Measurements from ENCODE around the gene PES1.
"Not testable (repeated sequence)": the region's sequence is repeated elsewhere in the genome, so short reads cannot be mapped to it uniquely, and the experiment has no call there.

PES1 gene

DNA sequence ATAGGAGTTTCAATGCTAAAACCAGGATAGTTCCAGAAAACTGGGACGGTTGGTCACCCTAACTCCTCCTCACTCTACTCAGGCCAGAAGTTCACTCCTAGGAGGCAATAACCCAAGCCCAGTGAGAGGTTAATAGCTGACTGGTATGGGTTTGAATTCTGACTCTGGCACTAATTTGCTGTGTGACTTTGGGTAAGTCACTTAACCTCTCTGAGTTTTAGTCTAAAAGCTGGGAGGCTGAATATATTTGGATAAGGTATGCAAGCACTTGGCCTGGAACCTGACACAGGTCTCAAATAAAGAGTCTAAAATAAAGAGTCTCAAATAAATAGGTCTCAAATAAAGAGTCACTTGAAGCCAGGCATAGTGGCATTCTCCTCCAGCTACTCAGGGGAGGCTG, 39.0 kb downstream of the PES1 start:
- H3K9ac ChIP-seq (ENCODE audit: low read length): no peak overlapping the region
- no peak overlapping the region for H3K4me3 ChIP-seq (ENCODE audit: insufficient read depth, low read length, poor library complexity, severe bottlenecking)
- H3K79me2 ChIP-seq (ENCODE audit: insufficient read depth, low read length): no peaks in the 10 kb centered on the region
- H2AFZ ChIP-seq (ENCODE audit: low read depth, low read length, severe bottlenecking): no peak overlapping the region
- H3K36me3 ChIP-seq (ENCODE audit: low read length): no peaks in the 10 kb centered on the region
- H3K27ac ChIP-seq (ENCODE audit: low read depth, low read length): no peak overlapping the region
- no peaks in the 10 kb centered on the region for H3K9me3 ChIP-seq (ENCODE audit: insufficient read depth, low read length)
- no peaks in the 10 kb centered on the region for H3K9me2 ChIP-seq (replicated peaks; ENCODE audit: insufficient read depth, low read length)
- H3K4me2 ChIP-seq (ENCODE audit: low read depth, low read length, poor library complexity, severe bottlenecking): no peak overlapping the region
- no peaks in the 10 kb centered on the region for H4K20me1 ChIP-seq (ENCODE audit: low read depth, low read length)
- TF ChIP-seq, protein P1, sequence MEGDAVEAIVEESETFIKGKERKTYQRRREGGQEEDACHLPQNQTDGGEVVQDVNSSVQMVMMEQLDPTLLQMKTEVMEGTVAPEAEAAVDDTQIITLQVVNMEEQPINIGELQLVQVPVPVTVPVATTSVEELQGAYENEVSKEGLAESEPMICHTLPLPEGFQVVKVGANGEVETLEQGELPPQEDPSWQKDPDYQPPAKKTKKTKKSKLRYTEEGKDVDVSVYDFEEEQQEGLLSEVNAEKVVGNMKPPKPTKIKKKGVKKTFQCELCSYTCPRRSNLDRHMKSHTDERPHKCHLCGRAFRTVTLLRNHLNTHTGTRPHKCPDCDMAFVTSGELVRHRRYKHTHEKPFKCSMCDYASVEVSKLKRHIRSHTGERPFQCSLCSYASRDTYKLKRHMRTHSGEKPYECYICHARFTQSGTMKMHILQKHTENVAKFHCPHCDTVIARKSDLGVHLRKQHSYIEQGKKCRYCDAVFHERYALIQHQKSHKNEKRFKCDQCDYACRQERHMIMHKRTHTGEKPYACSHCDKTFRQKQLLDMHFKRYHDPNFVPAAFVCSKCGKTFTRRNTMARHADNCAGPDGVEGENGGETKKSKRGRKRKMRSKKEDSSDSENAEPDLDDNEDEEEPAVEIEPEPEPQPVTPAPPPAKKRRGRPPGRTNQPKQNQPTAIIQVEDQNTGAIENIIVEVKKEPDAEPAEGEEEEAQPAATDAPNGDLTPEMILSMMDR (IDR thresholded peaks at IDR 0.05; ENCODE audit: insufficient read depth, low read length, poor library complexity, severe bottlenecking): no peak
- no peak for TF ChIP-seq EZH2phosphoT487 (conservative IDR thresholded peaks at IDR 0.05; ENCODE audit: low read length)
- no peaks in the 10 kb centered on the region for H3F3A ChIP-seq (ENCODE audit: insufficient read depth)
- no peaks in the 10 kb centered on the region for H3K27me3 ChIP-seq (ENCODE audit: low read length)

DNA sequence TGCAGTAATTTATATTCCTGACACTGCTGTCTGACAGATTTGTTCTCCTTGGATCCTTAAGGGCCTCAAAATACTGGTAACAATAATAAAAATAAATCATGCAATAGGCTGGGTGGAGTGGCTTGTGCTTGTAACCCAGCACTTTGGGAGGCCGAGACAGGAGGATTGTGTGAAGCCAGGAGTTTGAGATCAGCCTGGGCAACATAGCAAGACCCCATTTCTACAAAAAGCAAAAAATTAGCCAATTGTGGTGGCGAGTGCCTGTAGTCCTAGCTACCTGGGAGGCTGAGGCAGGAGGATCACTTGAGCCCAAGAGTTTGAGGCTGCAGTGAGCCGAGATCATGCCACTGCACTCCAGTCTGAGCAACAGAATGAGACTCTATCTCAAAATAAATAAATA, 39.9 kb downstream of the PES1 start:
- not testable (repeated sequence) for H3K36me3 ChIP-seq (ENCODE audit: low read length); H3K4me3 ChIP-seq (ENCODE audit: insufficient read depth, low read length, poor library complexity, severe bottlenecking); H2AFZ ChIP-seq (ENCODE audit: low read depth, low read length, severe bottlenecking); H3K79me2 ChIP-seq (ENCODE audit: insufficient read depth, low read length); H3K9me3 ChIP-seq (ENCODE audit: insufficient read depth, low read length); H3K27me3 ChIP-seq (ENCODE audit: low read length); H3K9me2 ChIP-seq (replicated peaks; ENCODE audit: insufficient read depth, low read length); H3K4me2 ChIP-seq (ENCODE audit: low read depth, low read length, poor library complexity, severe bottlenecking); H3K27ac ChIP-seq (ENCODE audit: low read depth, low read length); H3K9ac ChIP-seq (ENCODE audit: low read length); H4K20me1 ChIP-seq (ENCODE audit: low read depth, low read length); H3F3A ChIP-seq (ENCODE audit: insufficient read depth)

DNA sequence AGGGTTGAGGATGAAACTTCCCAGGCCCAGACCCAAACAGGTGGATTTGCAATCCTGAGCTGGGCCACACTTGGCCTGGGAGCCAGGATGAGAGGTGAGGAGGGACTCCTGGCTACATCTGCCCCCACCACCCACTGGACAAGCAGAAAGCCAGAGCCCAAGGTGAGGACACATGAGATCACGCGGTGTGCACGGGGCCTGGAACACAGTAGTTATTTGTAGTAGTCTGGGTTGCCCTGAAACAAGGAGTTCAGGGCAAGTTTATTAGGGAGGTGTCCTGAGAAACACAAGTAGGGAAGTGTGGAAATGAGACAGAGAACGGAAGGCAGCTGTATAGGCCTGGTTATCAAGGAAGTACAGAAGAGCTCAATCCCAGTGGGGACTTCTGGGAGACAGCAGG, 44.5 kb downstream of the PES1 start:
- no peak overlapping the region for H3K27ac ChIP-seq (ENCODE audit: low read depth, low read length)
- no peaks in the 10 kb centered on the region for H3K9me3 ChIP-seq (ENCODE audit: insufficient read depth, low read length)
- no peaks in the 10 kb centered on the region for H3F3A ChIP-seq (ENCODE audit: insufficient read depth)
- H3K4me2 ChIP-seq (ENCODE audit: low read depth, low read length, poor library complexity, severe bottlenecking): no peak overlapping the region
- H3K36me3 ChIP-seq (ENCODE audit: low read length): no peaks in the 10 kb centered on the region
- no peaks in the 10 kb centered on the region for H3K79me2 ChIP-seq (ENCODE audit: insufficient read depth, low read length)
- H3K27me3 ChIP-seq (ENCODE audit: low read length): no peaks in the 10 kb centered on the region
- no peaks in the 10 kb centered on the region for H4K20me1 ChIP-seq (ENCODE audit: low read depth, low read length)
- H3K9ac ChIP-seq (ENCODE audit: low read length): no peak overlapping the region
- H3K4me3 ChIP-seq (ENCODE audit: insufficient read depth, low read length, poor library complexity, severe bottlenecking): no peak overlapping the region
- TF ChIP-seq, protein P1 (IDR thresholded peaks at IDR 0.05; ENCODE audit: insufficient read depth, low read length, poor library complexity, severe bottlenecking): no peak
- no peak for TF ChIP-seq EZH2phosphoT487 (conservative IDR thresholded peaks at IDR 0.05; ENCODE audit: low read length)
- no peak overlapping the region for H2AFZ ChIP-seq (ENCODE audit: low read depth, low read length, severe bottlenecking)
- no peaks in the 10 kb centered on the region for H3K9me2 ChIP-seq (replicated peaks; ENCODE audit: insufficient read depth, low read length)

DNA sequence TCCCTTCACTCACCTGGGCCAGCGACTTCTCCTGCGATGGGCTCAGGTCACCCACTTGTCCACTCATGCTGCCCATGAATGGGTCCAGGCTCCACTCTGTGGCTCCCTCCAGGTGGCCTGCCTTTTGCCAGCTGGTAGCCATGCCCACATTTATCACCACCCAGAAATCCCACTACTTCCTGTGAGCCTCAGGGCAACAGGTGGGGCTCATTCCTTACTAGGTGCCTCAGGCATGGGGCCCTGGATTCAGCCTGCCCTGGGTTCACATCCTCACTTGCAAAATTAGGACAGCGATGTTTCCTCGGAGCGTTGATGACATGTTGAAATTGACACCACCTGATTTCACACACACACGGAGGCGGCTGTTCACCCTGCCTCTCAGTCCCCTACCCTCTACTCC, 45.1 kb downstream of the PES1 start, which contains the start of gene SEC14L6:
SEC14L6 (minus strand) TSS at position 126 of the 400 bp plus-strand sequence; CDS start at position 67, 59 bp downstream.
- Histone ChIP-seq H2AFZ (ENCODE audit: low read depth, low read length, severe bottlenecking) (no peak within 1 kb of the TSS), H3K9ac (ENCODE audit: low read length) (no peak within 1 kb of the TSS), H3K4me3 (ENCODE audit: insufficient read depth, low read length, poor library complexity, severe bottlenecking) (no peak within 1 kb of the TSS), H4K20me1 (ENCODE audit: low read depth, low read length) (no peaks in the 10 kb centered on the region), H3K27me3 (ENCODE audit: low read length) (no peaks in the 10 kb centered on the region), H3K9me3 (ENCODE audit: insufficient read depth, low read length) (no peaks in the 10 kb centered on the region), H3K36me3 (ENCODE audit: low read length) (no peaks in the 10 kb centered on the region), H3F3A (ENCODE audit: insufficient read depth) (no peaks in the 10 kb centered on the region), H3K9me2 (replicated peaks; ENCODE audit: insufficient read depth, low read length) (no peaks in the 10 kb centered on the region), H3K79me2 (ENCODE audit: insufficient read depth, low read length) (no peaks in the 10 kb centered on the region), H3K27ac (ENCODE audit: low read depth, low read length) (no peak within 1 kb of the TSS), H3K4me2 (ENCODE audit: low read depth, low read length, poor library complexity, severe bottlenecking) (no peak within 1 kb of the TSS)
- TF ChIP-seq EZH2phosphoT487 (conservative IDR thresholded peaks at IDR 0.05; ENCODE audit: low read length): no peak
- TF ChIP-seq, protein P1 (IDR thresholded peaks at IDR 0.05; ENCODE audit: insufficient read depth, low read length, poor library complexity, severe bottlenecking): no peak

Data from SU-DHL-6 (cell line).